ENCODE data around the gene MLLT3. TPM values are rescaled to one million over a fixed set of nuclear protein-coding genes. Genes with fewer than 3 reads are reported as not detected.

The MLLT3 gene
- total RNA-seq, 1 experiment from 2014 or later, result 7.0 TPM

GRCh38 chr9:20650750-20651299 lies 28.5 kb upstream of the MLLT3 start:
- ChIA-PET CTCF (no interaction called here), POLR2A (no interaction called here)
- Mint-ChIP-seq H3K9me3 (peaks cover 13% of the 10 kb centered on the region; the same call in 1 of the 2 replicates), H3K27ac (no peak overlapping the region), H3K4me1 (no peaks in the 10 kb centered on the region), H3K36me3 (peaks cover 4% of the 10 kb centered on the region; the same call in 1 of the 2 replicates), H3K4me3 (no peak overlapping the region), H3K27me3 (ENCODE audit: low read depth) (peaks cover 6% of the 10 kb centered on the region; the same call in 1 of the 2 replicates)
- ATAC-seq (no peak), DNase-seq (ENCODE audit: low spot score) (no peak)
- TF ChIP-seq GTF2I (CRISPR knock-in tag; conservative IDR thresholded peaks at IDR 0.05), result no peak
- no peak for TF ChIP-seq ZNF121 (CRISPR knock-in tag; IDR thresholded peaks at IDR 0.05)

- ChIA-PET POLR2A (no interaction called here), CTCF (no interaction called here)
- ATAC-seq (no peak), DNase-seq (ENCODE audit: low spot score) (no peak)
- Mint-ChIP-seq H3K4me1 (no peaks in the 10 kb centered on the region), H3K27me3 (ENCODE audit: low read depth) (peaks cover 2% of the 10 kb centered on the region; the same call in 1 of the 2 replicates), H3K9me3 (peaks cover 12% of the 10 kb centered on the region; the same call in 1 of the 2 replicates), H3K36me3 (peaks cover 4% of the 10 kb centered on the region; the same call in 1 of the 2 replicates), H3K27ac (no peak overlapping the region), H3K4me3 (no peak overlapping the region)
- TF ChIP-seq AR (CRISPR knock-in tag; IDR thresholded peaks at IDR 0.05) (no peak), RORB (CRISPR knock-in tag; IDR thresholded peaks at IDR 0.05) (no peak)
These were observed 28.0 kb upstream of the MLLT3 start for GRCh38 chr9:20650313-20650712.

GRCh38 chr9:20649381-20649780 lies 27.1 kb upstream of the MLLT3 start:
- DNase-seq (ENCODE audit: low spot score) (no peak), ATAC-seq (no peak)
- TF ChIP-seq FOXP4 (CRISPR knock-in tag; IDR thresholded peaks at IDR 0.05) (no peak), ZNF232 (CRISPR knock-in tag; IDR thresholded peaks at IDR 0.05) (no peak), ZNF219 (CRISPR knock-in tag; IDR thresholded peaks at IDR 0.05; ENCODE audit: borderline replicate concordance) (no peak), FOXP1 (CRISPR knock-in tag; IDR thresholded peaks at IDR 0.05; ENCODE audit: borderline replicate concordance) (no peak), ARID4B (CRISPR knock-in tag; IDR thresholded peaks at IDR 0.05; ENCODE audit: borderline replicate concordance) (no peak), ZNF532 (CRISPR knock-in tag; IDR thresholded peaks at IDR 0.05; ENCODE audit: borderline replicate concordance) (no peak), TCF7 (CRISPR knock-in tag; IDR thresholded peaks at IDR 0.05; ENCODE audit: low read depth) (no peak), NR3C1 (CRISPR knock-in tag; conservative IDR thresholded peaks at IDR 0.05; ENCODE audit: low read depth) (no peak), GTF2I (CRISPR knock-in tag; conservative IDR thresholded peaks at IDR 0.05) (no peak), ESRRA (CRISPR knock-in tag; IDR thresholded peaks at IDR 0.05; ENCODE audit: borderline replicate concordance) (no peak), GRHL2 (CRISPR knock-in tag; IDR thresholded peaks at IDR 0.05; ENCODE audit: insufficient replicate concordance, severe bottlenecking) (no peak)
- POLR2A ChIA-PET, result no interaction called here
- peaks cover 5% of the 10 kb centered on the region; the same call in 1 of the 2 replicates for H3K9me3 Mint-ChIP-seq
- no peaks in the 10 kb centered on the region; the same call in 1 of the 2 replicates for H3K27me3 Mint-ChIP-seq (ENCODE audit: low read depth)
- H3K4me1 Mint-ChIP-seq, result no peaks in the 10 kb centered on the region
- H3K4me3 Mint-ChIP-seq, result no peak overlapping the region
- no peak overlapping the region for H3K27ac Mint-ChIP-seq
- CTCF ChIA-PET, result no interaction called here
- peaks cover 4% of the 10 kb centered on the region; the same call in 1 of the 2 replicates for H3K36me3 Mint-ChIP-seq
